Head of caudate nucleus (tissue), 42 donors: ENCODE results near the gene IFI16.
"Not testable (repeated sequence)": the region's sequence is repeated elsewhere in the genome, so short reads cannot be mapped to it uniquely, and the experiment has no call there.

ENCODE experiments used
- DNase-seq, 42 donors: peaks; one replicate each; pipeline versions ENCODE4 v3.0.0 to v3.0.0-alpha.2; 2020 to 2021; ENCODE audit warnings: mixed read lengths in 7 of 42
- intact Hi-C: fragments of 100-400 bp; cut with DNase I; formaldehyde crosslinking; loops from one replicate; pipeline ENCODE4 v1.15.0; 2022

The IFI16 gene

GRCh38 chr1:159088546-159089183 is 79.0 kb downstream of the IFI16 start:
- intact Hi-C loops: no loop called here
- no peak for DNase-seq

- DNase-seq: no peak
- intact Hi-C loops: no loop called here
These were observed 79.6 kb downstream of the IFI16 start for GRCh38 chr1:159089184-159089791.

GRCh38 chr1:159090286-159091179 is 80.8 kb downstream of the IFI16 start:
- intact Hi-C loops: no loop called here
- DNase-seq: no peak

GRCh38 chr1:159091180-159091560 is 81.5 kb downstream of the IFI16 start:
- intact Hi-C loops: no loop called here
- DNase-seq: no peak

- DNase-seq: no peak
- intact Hi-C loops: no loop called here
These were observed 81.9 kb downstream of the IFI16 start for GRCh38 chr1:159091607-159092031.

- no peak for DNase-seq
These were observed 82.5 kb downstream of the IFI16 start for GRCh38 chr1:159092036-159092760.

GRCh38 chr1:159098596-159098995 is 88.9 kb downstream of the IFI16 start:
- intact Hi-C loops: no loop called here

More at GRCh38 chr1:159092036-159092760, 82.5 kb downstream of the IFI16 start:
- intact Hi-C loops: no loop called here

GRCh38 chr1:159100589-159100988 is 90.9 kb downstream of the IFI16 start:
- intact Hi-C loops: no loop called here
- DNase-seq: no peak

More at GRCh38 chr1:159098596-159098995, 88.9 kb downstream of the IFI16 start:
- DNase-seq: no peak

GRCh38 chr1:159103021-159103420 is 93.3 kb downstream of the IFI16 start:
- intact Hi-C loops, DNase-seq: not testable (repeated sequence)
